Esophagus squamous epithelium (tissue), 5 donors: ENCODE measurements around the gene INO80E. TPM values are rescaled to one million over a fixed set of nuclear protein-coding genes. Genes with fewer than 3 reads are reported as not detected.
"Not testable (repeated sequence)": the region's sequence is repeated elsewhere in the genome, so short reads cannot be mapped to it uniquely, and the experiment has no call there.

Source experiments
- DNase-seq: peaks from one replicate; lab custom pipeline; 2025; lab: John Stamatoyannopoulos, UW
- H3K27ac ChIP-seq, 4 donors: fragments of 200-600 bp; sonication (generic); one replicate each; pipeline ENCODE4 v1.5.1; 2016 to 2019; ENCODE audit warnings: mild to moderate bottlenecking in 1 of 4
- H3K27me3 ChIP-seq, 4 donors: fragments of 200-600 bp; sonication (generic); 1 replicate in 3 of 4; 2 replicates in 1 of 4; pipeline versions ENCODE4 v1.5.1 to v1.6.0; 2017 to 2021; ENCODE audit warnings: antibody characterized with exemption in 1 of 4
- H3K36me3 ChIP-seq, 3 donors: fragments of 200-600 bp; sonication (generic); one replicate each; pipeline ENCODE4 v1.5.1; 2016 to 2019
- H3K4me1 ChIP-seq, 3 donors: fragments of 200-600 bp; sonication (generic); one replicate each; pipeline ENCODE4 v1.5.1; 2017 to 2019
- H3K4me3 ChIP-seq, 4 donors: fragments of 200-600 bp; sonication (generic); 1 replicate in 3 of 4; 2 replicates in 1 of 4; pipeline ENCODE4 v1.5.1; 2016 to 2019; ENCODE audit warnings: mild to moderate bottlenecking in 2 of 4, moderate library complexity in 1 of 4
- H3K9me3 ChIP-seq, 3 donors: fragments of 200-600 bp; sonication (generic); one replicate each; pipeline ENCODE4 v1.5.1; 2016 to 2019
- POLR2A ChIP-seq, 4 donors: fragments of 450-650 bp; IDR thresholded peaks; one replicate each; pipeline ENCODE4 v1.6.1; 2017; ENCODE audit warnings: antibody characterized with exemption in 4 of 4, mild to moderate bottlenecking in 4 of 4, moderate library complexity in 3 of 4
- WGBS, 2 donors: methylation state at CpG; one replicate each; pipeline ENCODE4 v1.1.5; 2018; 5-methylcytosine and 5-hydroxymethylcytosine counted together
- intact Hi-C: fragments of 100-400 bp; cut with DNase I; formaldehyde crosslinking; loops from one replicate; pipeline ENCODE4 v1.15.0; 2022
- total RNA-seq, 4 donors: library from RNA; depleted of rRNA; stranded (reverse); fragments of >200 nt; gene quantifications; one replicate each; pipeline ENCODE4 v1.1.0, GENCODE V29; 2016
- TF ChIP-seq, protein P1 (sequence below), 6 experiments: fragments of 450-650 bp in 4 of 6; fragments of 200-600 bp in 2 of 6; sonication (generic) in 2 of 6; IDR thresholded peaks; one replicate each; pipeline ENCODE4 v1.5.1; 2016 to 2019; ENCODE audit warnings: antibody characterized with exemption in 6 of 6, mild to moderate bottlenecking in 4 of 6, moderate library complexity in 4 of 6
- donor health status: DM: yes; HTN: yes; CAD: no.

The INO80E gene
- total RNA-seq, 4 donors from 2014 or later = 34.3 to 59.9 (median 48.0) TPM

DNA sequence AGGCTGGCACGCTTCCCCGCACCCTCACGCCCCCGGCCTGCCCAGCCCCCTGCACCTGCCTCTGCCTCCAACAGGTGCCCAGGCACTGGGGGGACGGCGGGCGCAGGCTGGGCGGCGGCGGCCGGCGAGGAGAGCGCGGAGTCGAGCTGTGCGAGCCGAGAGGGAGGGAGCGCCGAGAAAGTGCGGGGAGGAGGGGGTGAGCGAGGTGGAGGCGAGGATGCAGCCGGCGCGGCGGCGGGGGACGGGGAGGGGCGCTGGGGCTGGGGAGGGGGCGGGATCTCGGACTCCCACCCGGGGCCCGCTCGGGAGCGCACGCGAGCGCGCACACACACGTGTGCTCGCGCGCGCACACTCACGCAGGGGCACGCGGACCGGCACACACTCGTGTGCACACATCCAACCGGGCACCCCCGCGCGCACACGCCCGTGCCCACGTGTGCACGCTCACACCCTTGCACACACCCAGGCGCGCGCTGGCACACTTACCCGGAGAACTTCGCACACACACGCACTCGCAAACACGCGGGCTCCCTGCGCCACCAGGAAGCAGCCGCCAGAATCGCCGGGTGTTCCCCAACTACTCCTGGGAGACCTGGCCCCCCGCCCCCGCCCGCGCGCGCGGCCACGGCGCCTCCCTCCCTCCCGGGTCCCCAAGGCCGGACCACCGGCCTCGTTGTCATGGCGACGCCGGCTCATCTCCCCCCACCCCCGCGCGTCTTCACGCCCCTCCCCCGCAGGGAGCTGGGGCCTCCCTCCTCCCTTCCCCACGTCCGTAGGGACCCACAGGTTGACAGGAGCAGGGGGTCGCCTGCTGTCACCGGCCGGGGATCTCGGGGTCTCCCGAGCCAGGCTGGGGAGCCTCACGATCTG lies 15.0 kb downstream of the INO80E start, which contains the start of gene DOC2A:
DOC2A (minus strand) TSS at position 184 of the 870 bp plus-strand sequence. CDS start 805 bp downstream, outside the sequence.
- DNase-seq = no peak
- H3K27me3 ChIP-seq = peaks cover 14 to 62% (median 17%) of the 10 kb centered on the region in 4 donors
- H3K9me3 ChIP-seq = no peaks in the 10 kb centered on the region
- no peaks in the 10 kb centered on the region for H3K36me3 ChIP-seq
- no peak within 1 kb of the TSS for H3K27ac ChIP-seq
- TF ChIP-seq, protein P1, sequence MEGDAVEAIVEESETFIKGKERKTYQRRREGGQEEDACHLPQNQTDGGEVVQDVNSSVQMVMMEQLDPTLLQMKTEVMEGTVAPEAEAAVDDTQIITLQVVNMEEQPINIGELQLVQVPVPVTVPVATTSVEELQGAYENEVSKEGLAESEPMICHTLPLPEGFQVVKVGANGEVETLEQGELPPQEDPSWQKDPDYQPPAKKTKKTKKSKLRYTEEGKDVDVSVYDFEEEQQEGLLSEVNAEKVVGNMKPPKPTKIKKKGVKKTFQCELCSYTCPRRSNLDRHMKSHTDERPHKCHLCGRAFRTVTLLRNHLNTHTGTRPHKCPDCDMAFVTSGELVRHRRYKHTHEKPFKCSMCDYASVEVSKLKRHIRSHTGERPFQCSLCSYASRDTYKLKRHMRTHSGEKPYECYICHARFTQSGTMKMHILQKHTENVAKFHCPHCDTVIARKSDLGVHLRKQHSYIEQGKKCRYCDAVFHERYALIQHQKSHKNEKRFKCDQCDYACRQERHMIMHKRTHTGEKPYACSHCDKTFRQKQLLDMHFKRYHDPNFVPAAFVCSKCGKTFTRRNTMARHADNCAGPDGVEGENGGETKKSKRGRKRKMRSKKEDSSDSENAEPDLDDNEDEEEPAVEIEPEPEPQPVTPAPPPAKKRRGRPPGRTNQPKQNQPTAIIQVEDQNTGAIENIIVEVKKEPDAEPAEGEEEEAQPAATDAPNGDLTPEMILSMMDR (IDR thresholded peaks at IDR 0.05) = no peak
- no peak for TF ChIP-seq POLR2A (IDR thresholded peaks at IDR 0.05)
- intact Hi-C loops = no loop called here
- peak within 1 kb of the TSS; percentile 23 to 67 (median 37) for H3K4me3 ChIP-seq
- 0% methylated on average over 2 to 4 of the region's 99 CpGs for WGBS, 2 donors
- H3K4me1 ChIP-seq = peaks cover 12 to 26% (median 20%) of the 10 kb centered on the region in 3 donors

DNA sequence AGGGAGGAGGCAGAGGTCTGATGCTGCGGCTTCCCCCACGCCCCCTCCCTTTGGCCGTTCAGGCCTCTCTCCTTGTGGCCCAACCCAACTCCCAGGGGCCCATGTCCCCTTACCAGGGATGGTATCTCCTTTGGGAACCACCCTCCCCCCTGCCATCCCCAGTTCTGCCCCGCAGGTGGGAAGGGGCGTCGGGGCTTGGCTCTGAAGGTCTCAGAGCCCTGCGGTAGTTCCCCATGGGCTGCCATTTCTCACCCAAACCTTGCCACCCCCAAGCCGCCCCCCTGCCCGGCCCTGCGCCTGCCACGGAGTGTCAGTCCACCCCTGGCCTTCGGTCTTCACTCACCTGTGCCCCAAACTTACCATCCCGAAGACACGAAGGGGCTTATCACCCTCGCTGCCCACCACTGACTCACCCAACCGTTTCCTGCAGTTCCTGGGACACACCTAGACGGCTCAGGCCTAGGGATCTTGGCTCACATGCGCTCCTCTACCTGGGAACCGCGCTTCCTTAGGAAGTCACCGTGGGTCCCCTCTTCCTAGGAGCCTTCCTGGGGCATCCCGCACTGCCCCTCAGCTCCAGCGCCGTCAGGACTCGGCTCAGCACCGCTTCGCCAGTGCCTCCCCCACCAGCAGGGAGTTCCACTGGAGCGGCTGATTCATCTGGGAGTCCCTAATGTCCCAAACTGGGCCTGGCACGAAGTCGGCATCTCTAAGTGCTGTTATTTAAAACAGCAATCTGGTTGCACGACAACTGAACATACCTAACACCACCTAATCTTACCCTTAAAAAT lies 15.9 kb downstream of the INO80E start:
- H3K4me3 ChIP-seq = peak overlapping the region in 2 of 4 donors; percentile 46 to 67
- no peaks in the 10 kb centered on the region for H3K36me3 ChIP-seq
- H3K4me1 ChIP-seq = peaks cover 12 to 26% (median 20%) of the 10 kb centered on the region in 3 donors
- peaks cover 14 to 59% (median 17%) of the 10 kb centered on the region in 4 donors for H3K27me3 ChIP-seq
- 23 to 33% methylated on average over 9 to 15 of the region's 31 CpGs for WGBS, 2 donors
- H3K9me3 ChIP-seq = no peaks in the 10 kb centered on the region
- no peak overlapping the region for H3K27ac ChIP-seq
- intact Hi-C loops = no loop called here
- DNase-seq = no peak
- TF ChIP-seq POLR2A (IDR thresholded peaks at IDR 0.05) = no peak
- TF ChIP-seq, protein P1 (IDR thresholded peaks at IDR 0.05) = no peak

DNA sequence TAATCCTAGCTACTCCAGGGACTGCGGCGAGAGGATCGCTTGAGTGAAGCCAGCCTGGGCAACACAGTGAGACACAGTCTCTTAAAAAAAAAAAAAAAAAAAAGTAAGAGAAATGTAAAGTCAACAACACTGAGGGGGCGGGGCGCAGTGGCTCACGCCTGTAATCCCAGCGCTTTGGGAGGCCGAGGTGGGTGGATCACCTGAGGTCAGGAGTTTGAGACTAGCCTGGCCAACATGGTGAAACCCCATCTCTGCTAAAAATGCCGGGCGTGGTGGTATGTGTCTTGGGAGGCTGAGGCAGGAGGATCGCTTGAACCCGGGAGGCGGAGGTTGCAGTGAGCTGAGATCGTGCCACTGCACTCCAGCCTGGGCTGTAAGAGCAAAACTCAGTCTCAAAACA lies 16.6 kb downstream of the INO80E start:
- intact Hi-C loops, H3K9me3 ChIP-seq, H3K27ac ChIP-seq, DNase-seq, H3K4me3 ChIP-seq, H3K36me3 ChIP-seq: not testable (repeated sequence)
- peaks cover 14 to 52% (median 17%) of the 10 kb centered on the region in 4 donors for H3K27me3 ChIP-seq
- peaks cover 12 to 26% (median 20%) of the 10 kb centered on the region in 3 donors for H3K4me1 ChIP-seq
- 83 to 87% methylated on average over 10 to 14 of the region's 14 CpGs for WGBS, 2 donors

DNA sequence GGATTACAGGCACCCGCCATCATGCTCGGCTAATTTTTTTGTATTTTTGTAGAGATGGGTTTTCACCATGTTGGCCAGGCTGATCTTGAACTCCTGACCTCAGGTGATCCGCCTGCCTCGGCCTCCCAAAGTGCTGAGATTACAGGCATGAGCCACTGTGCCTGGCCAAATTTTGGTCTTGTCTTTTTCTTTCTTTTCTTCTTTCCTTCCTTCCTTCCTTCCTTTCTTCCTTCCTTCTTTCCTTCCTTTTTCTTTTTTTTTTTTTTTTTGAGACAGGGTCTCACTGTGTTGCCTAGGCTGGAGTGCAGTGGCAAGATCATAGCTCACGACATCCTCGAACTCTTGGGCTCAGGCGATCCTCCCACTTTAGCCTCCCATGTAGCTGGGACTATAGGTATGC lies 19.4 kb downstream of the INO80E start:
- intact Hi-C loops, DNase-seq, H3K4me3 ChIP-seq, H3K36me3 ChIP-seq, H3K9me3 ChIP-seq, H3K27ac ChIP-seq: not testable (repeated sequence)
- Histone ChIP-seq H3K4me1 (peaks cover 11 to 17% (median 14%) of the 10 kb centered on the region in 3 donors), H3K27me3 (peaks cover 8 to 24% (median 14%) of the 10 kb centered on the region in 4 donors)
- WGBS, 2 donors = 86 to 87% methylated on average over 7 of the region's 7 CpGs

DNA sequence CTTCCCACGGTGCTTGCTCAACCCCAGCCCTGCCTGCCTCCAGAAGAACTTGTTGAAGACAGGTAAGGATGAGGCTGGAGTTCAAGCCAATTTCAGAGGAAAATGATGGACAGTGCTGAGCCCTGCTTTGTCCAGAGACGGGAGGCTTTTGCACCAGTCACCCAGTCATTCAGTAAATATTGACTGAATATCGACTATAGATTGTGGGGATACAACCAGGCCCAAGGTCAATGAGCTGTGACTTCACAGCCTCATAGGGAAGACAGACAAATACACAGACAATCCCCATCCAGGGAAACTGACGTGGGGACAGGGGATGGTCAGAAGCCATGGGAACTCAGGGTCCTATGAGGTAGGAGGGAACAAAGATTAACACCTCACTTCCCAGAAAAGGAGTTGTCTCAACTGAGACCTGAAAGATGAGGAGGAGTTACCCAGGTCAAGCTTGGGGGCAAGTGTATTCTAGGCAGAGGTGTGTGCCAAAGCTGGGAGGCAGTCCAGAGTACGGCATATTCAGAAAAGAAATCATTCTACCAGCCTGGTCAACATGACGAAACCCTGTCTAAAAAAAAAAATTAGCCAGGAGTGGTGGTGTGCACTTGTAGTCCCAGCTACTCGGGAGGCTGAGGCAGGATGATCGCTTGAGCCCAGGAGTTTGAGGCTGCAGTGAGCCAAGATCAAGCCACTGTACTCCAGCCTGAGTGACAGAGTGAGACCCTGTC lies 20.7 kb downstream of the INO80E start:
- peaks cover 0 to 11% (median 5%) of the 10 kb centered on the region in 4 donors for H3K27me3 ChIP-seq
- H3K36me3 ChIP-seq = no peaks in the 10 kb centered on the region
- H3K27ac ChIP-seq = no peak overlapping the region
- H3K9me3 ChIP-seq = no peaks in the 10 kb centered on the region
- TF ChIP-seq, protein P1 (IDR thresholded peaks at IDR 0.05) = no peak
- TF ChIP-seq POLR2A (IDR thresholded peaks at IDR 0.05) = no peak
- 67 to 69% methylated on average over 7 to 8 of the region's 8 CpGs for WGBS, 2 donors
- intact Hi-C loops = no loop called here
- H3K4me3 ChIP-seq = no peak overlapping the region
- peaks cover under 1 to 17% (median 8%) of the 10 kb centered on the region in 3 donors for H3K4me1 ChIP-seq
- no peak for DNase-seq
